CD4-positive, alpha-beta T cell treated with Interferon gamma for 1 hour (primary cell): ENCODE results near the gene PTGR3.
"Not testable (repeated sequence)": the region's sequence is repeated elsewhere in the genome, so short reads cannot be mapped to it uniquely, and the experiment has no call there.

ENCODE experiments used
- DNase-seq: peaks from one replicate; pipeline ENCODE4 v3.0.0-alpha.2; 2020

PTGR3 gene

GRCh38 chr18:75201282-75202270, 7.4 kb downstream of the PTGR3 start:
- DNase-seq, result no peak

GRCh38 chr18:75200605-75201280, 8.2 kb downstream of the PTGR3 start:
- DNase-seq, result no peak

- DNase-seq, result no peak
Observed at GRCh38 chr18:75200071-75200470, 8.9 kb downstream of the PTGR3 start.

- no peak for DNase-seq
Observed at GRCh38 chr18:75199327-75199726, 9.6 kb downstream of the PTGR3 start.

DNA sequence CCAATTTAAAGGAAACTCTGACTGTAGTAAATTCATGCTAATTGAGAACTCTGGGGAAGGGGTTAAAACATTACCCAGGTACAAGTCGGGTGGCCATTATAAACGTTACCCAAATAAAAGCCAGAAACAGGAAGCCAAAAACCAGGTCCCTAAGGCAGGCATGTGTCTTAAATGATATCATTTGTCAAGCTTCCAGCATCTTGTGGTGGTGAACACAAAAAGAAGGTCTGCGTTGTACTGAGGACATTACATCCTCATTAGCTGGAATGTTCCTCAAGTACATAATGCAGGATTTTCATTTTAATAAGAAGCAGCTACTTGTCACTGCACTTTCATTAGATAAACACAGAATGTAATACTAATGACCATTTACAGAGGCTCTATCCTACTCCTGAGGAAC, 10.9 kb downstream of the PTGR3 start:
- DNase-seq, result no peak

DNA sequence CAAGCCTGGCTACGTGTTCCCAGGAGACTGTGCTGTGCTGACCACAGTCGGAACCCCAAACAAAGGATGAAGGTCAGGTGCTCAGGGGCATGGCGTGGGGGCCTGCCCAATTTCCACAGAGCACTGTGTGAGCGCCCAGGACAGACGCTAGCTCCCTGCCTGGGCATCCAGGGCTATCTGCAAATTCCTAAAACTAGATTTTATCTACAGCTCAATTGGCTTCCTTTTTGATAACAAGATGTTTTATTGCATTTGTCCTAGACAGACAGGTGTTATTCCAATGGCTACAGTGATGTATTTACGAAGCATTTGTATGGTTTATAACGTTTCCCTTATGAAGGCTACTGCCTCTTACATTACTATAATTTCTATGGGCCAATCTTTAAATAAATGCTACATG, 16.0 kb downstream of the PTGR3 start:
- DNase-seq, result no peak

DNA sequence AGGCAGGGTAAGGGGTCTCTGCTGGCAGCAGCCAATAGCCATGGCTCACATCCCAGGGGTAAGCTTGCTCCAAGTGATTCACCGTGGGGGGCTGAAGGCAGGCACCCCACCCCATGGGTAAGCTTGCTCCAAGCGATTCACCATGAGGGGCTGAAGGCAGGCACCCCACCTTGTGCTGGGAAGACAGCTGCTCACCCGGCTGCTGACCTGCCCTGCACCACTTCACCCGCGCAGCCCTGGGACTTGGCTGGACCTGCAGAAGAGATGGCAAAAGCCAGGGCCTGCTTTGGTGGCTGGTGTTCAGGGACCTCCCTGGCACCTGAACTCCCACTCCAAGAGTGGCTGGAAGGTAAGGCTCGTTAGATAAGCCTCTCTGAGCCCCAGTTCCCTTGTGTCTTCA, 19.2 kb downstream of the PTGR3 start:
- no peak for DNase-seq

- DNase-seq, result not testable (repeated sequence)
Observed at GRCh38 chr18:75187702-75188101, 21.2 kb downstream of the PTGR3 start.

DNA sequence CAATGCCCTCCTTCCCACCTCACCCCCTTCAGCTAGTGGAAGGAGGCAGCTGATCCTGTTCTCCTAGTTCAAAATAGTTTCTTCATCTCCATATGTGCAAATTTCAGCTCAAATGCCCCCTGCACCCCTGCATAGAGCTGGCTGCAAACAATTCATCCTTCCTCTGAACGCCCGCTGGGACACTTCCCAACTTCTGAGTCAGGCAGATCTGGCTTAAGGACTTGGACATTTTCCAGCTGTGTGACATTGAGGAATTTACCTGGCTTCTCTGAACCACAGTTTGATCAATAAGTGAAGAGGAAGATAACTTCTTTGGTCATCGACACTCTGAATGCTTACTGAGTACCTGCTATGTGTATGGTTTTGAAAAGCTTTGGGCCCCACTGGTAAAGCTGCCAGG, 23.5 kb downstream of the PTGR3 start:
- no peak for DNase-seq

GRCh38 chr18:75183973-75184493, 24.9 kb downstream of the PTGR3 start:
- no peak for DNase-seq

DNA sequence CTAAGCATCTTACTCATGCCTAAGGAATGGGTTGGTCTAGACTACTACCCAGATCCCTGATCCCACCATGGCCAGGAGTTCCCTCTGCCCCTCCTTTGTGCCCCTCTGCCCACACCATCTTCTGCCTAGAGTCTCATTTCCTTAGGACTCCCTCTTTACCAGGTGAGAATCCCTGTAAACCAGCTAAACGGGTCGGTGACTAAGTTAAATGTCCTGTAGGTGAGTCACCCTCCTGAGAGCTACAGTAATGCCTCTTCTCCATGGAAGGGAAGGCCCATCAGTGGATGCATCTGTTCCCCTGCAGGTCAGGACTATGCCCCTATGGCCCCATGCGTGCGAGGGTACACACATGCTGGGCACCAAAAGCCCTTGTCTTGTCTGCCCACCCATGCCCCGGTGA, 25.4 kb downstream of the PTGR3 start:
- DNase-seq, result no peak

DNA sequence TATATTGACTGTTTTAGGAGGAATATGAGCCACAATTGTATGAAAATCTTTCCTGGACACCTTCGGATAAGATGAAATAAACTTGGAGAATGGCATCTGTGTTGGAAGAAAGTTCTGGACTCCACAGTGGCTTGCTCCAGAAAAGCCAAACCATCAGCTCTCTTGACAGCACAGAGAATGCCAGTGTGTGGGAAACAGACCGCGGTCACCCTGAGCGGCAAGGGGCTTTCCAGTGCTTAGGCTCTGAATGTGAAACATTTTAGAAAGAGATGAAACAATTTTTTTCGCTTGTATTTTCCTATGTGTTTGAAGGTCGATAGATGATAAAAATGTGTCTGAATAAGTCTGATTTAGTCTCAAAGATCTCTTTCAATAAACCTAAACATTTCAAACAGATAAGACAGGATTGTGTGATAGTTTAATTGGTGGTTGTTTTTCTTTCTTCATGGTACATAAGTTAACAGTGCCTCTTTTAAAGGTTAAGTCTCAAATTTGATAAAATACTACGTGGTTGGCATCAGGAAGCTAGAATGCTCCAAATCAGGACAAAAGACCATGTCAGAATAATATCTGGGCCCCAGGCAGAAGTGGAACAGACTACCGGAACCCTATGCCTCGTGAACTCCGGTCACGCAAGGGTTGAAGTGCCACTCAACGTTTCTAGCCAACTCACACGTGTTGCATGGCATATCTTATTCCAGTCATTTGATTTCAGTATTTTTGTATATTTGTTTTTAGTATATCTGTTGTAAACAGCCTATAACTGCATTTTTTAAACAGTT, 28.9 kb downstream of the PTGR3 start:
- no peak for DNase-seq

- no peak for DNase-seq
Observed at GRCh38 chr18:75178376-75178775, 30.6 kb downstream of the PTGR3 start.

GRCh38 chr18:75176849-75177248, 32.1 kb downstream of the PTGR3 start:
- no peak for DNase-seq

GRCh38 chr18:75173738-75174137, 35.2 kb downstream of the PTGR3 start:
- DNase-seq, result no peak

GRCh38 chr18:75173125-75173432, 35.9 kb downstream of the PTGR3 start:
- DNase-seq, result peak; percentile 9

DNA sequence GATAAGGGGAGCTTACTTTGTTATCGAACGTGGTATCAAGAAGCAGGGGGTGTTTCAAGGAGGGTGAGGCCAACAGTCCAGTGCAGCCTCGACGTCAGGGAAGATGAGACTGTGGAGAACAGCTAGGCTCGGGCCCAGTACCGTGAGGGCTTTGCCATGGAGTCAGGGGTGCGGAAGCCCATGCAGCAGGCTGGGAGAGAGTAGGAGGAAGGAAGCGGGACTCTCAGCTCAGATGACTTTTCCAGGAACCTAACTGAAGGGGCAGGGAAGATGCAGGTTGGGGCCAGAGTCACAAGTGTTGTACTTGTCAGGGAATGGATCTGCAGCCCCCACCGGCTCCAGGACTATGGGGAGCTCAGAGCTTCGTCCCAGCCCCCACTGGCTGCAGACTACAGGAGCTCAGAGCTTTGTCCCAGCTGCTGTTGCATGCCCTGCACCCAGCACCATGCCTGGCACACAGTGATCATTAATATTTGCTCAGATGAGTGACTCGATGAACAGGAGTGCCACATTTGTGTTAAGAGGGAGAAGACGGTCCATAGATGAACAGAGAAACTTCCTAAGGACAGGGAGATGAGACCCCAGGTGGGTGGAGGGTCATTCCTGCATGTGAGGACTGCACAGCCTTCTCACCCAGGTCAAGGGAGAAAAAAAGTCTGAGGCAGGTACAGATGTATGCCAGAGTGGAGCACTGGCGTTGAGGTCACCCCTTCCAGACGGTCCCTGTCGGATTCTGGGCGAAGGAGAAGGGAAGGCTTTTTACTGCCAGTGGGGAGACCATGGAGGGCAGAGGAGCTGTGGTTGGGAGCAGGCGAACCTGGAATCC, 36.4 kb downstream of the PTGR3 start:
- DNase-seq, result no peak

GRCh38 chr18:75170916-75171315, 38.0 kb downstream of the PTGR3 start:
- DNase-seq, result no peak

GRCh38 chr18:75170022-75170789, 38.7 kb downstream of the PTGR3 start:
- DNase-seq, result no peak

DNA sequence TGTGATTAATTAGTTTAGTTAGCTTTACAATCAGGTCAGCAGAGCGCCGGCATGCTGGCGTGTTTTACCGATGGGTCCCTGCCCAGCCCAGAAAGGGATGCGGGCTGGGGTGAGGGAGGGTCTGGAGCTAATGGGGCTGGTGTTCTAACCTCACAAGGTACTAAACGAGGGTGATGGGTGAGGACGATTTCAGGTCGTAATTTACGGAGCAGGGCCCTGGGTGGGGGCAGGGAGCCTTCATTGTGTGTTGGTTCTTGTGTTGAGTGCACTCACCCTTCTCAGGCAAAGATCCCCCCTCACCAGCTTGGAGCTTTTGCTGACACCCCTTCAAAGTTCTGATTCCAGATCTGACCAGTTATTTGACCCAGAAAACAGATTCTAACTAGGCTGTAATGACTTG, 39.5 kb downstream of the PTGR3 start:
- no peak for DNase-seq

DNA sequence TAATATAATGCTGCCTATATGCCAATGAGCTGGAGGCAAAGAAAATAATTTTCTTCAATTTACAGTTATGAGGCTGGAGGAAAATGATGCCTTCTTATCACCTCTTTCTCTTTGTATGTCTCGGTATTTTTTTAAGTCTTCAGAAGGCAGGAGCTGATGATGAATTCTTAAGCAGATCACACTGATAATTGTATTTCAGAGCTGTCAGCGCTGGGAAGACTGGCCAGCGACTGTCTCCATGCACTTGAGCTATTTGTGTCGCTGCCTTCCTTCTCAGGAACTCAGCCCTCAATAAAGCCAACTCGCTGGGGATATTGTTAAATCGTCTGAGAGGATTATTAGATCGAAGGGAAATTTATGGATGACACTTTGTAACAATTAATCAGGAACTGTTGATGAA, 40.3 kb downstream of the PTGR3 start:
- DNase-seq, result no peak
